ENCODE results near the gene RNF213.
A peak's percentile ranks its signal among the peaks of the same experiment; 100 is the strongest.

GRCh38 chr17:80414508-80414802 lies 153.8 kb downstream of the RNF213 start:
- TF ChIP-seq ZNF138 (tag by site-specific recombination; IDR thresholded peaks at IDR 0.05; ENCODE audit: borderline replicate concordance) (no peak), ZNF501 (tag by site-specific recombination; IDR thresholded peaks at IDR 0.05) (no peak), ZFP37 (tag by site-specific recombination; IDR thresholded peaks at IDR 0.05) (no peak)
- TF ChIP-seq, protein P1, sequence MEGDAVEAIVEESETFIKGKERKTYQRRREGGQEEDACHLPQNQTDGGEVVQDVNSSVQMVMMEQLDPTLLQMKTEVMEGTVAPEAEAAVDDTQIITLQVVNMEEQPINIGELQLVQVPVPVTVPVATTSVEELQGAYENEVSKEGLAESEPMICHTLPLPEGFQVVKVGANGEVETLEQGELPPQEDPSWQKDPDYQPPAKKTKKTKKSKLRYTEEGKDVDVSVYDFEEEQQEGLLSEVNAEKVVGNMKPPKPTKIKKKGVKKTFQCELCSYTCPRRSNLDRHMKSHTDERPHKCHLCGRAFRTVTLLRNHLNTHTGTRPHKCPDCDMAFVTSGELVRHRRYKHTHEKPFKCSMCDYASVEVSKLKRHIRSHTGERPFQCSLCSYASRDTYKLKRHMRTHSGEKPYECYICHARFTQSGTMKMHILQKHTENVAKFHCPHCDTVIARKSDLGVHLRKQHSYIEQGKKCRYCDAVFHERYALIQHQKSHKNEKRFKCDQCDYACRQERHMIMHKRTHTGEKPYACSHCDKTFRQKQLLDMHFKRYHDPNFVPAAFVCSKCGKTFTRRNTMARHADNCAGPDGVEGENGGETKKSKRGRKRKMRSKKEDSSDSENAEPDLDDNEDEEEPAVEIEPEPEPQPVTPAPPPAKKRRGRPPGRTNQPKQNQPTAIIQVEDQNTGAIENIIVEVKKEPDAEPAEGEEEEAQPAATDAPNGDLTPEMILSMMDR (tag by site-specific recombination; IDR thresholded peaks at IDR 0.05): peak; percentile 37; the same call in 1 of the 2 replicates
- TF ChIP-seq, protein P2, sequence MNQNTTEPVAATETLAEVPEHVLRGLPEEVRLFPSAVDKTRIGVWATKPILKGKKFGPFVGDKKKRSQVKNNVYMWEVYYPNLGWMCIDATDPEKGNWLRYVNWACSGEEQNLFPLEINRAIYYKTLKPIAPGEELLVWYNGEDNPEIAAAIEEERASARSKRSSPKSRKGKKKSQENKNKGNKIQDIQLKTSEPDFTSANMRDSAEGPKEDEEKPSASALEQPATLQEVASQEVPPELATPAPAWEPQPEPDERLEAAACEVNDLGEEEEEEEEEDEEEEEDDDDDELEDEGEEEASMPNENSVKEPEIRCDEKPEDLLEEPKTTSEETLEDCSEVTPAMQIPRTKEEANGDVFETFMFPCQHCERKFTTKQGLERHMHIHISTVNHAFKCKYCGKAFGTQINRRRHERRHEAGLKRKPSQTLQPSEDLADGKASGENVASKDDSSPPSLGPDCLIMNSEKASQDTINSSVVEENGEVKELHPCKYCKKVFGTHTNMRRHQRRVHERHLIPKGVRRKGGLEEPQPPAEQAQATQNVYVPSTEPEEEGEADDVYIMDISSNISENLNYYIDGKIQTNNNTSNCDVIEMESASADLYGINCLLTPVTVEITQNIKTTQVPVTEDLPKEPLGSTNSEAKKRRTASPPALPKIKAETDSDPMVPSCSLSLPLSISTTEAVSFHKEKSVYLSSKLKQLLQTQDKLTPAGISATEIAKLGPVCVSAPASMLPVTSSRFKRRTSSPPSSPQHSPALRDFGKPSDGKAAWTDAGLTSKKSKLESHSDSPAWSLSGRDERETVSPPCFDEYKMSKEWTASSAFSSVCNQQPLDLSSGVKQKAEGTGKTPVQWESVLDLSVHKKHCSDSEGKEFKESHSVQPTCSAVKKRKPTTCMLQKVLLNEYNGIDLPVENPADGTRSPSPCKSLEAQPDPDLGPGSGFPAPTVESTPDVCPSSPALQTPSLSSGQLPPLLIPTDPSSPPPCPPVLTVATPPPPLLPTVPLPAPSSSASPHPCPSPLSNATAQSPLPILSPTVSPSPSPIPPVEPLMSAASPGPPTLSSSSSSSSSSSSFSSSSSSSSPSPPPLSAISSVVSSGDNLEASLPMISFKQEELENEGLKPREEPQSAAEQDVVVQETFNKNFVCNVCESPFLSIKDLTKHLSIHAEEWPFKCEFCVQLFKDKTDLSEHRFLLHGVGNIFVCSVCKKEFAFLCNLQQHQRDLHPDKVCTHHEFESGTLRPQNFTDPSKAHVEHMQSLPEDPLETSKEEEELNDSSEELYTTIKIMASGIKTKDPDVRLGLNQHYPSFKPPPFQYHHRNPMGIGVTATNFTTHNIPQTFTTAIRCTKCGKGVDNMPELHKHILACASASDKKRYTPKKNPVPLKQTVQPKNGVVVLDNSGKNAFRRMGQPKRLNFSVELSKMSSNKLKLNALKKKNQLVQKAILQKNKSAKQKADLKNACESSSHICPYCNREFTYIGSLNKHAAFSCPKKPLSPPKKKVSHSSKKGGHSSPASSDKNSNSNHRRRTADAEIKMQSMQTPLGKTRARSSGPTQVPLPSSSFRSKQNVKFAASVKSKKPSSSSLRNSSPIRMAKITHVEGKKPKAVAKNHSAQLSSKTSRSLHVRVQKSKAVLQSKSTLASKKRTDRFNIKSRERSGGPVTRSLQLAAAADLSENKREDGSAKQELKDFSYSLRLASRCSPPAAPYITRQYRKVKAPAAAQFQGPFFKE (tag by site-specific recombination; IDR thresholded peaks at IDR 0.05; ENCODE audit: borderline replicate concordance): no peak

Data from HEK293 (cell line).